AG20443 (cell line): Measurements from ENCODE around the gene GALE.
"Not testable (repeated sequence)": the region's sequence is repeated elsewhere in the genome, so short reads cannot be mapped to it uniquely, and the experiment has no call there.

Source experiments
- DNase-seq: peaks from one replicate; pipeline ENCODE4 v3.0.0; 2012; ENCODE audit warnings: low spot score, mixed read lengths

The GALE gene

GRCh38 chr1:23792151-23792945 lies 8.2 kb downstream of the GALE start:
- no peak for DNase-seq

GRCh38 chr1:23791516-23792047 lies 9.0 kb downstream of the GALE start:
- DNase-seq = peak; percentile 48

GRCh38 chr1:23790696-23791515 lies 9.6 kb downstream of the GALE start, which contains the start of gene LYPLA2:
LYPLA2 (plus strand) TSS chr1:23791145; CDS start chr1:23792683, 1,538 bp downstream.
- peak; percentile 95 for DNase-seq

GRCh38 chr1:23788695-23789094 lies 11.9 kb downstream of the GALE start:
- no peak for DNase-seq

- DNase-seq = no peak
Measured at GRCh38 chr1:23787701-23788100, 12.9 kb downstream of the GALE start.

GRCh38 chr1:23784846-23785245 lies 15.7 kb downstream of the GALE start:
- DNase-seq = no peak

- DNase-seq = not testable (repeated sequence)
Measured at GRCh38 chr1:23783141-23783540, 17.4 kb downstream of the GALE start.

- DNase-seq = peak; percentile 43
Measured at GRCh38 chr1:23779826-23780371, 20.7 kb downstream of the GALE start.

GRCh38 chr1:23777979-23778814 lies 22.4 kb downstream of the GALE start, which contains the start of gene PITHD1:
PITHD1 (plus strand) TSS chr1:23778418; CDS start chr1:23778516, 98 bp downstream.
- DNase-seq = peak; percentile 99

GRCh38 chr1:23776217-23776616 lies 24.3 kb downstream of the GALE start:
- DNase-seq = no peak

GRCh38 chr1:23774174-23774880 lies 26.2 kb downstream of the GALE start:
- no peak for DNase-seq

GRCh38 chr1:23772854-23773242 lies 27.7 kb downstream of the GALE start:
- no peak for DNase-seq

- peak; percentile 83 for DNase-seq
Measured at GRCh38 chr1:23772049-23772853, 28.3 kb downstream of the GALE start.

- no peak for DNase-seq
Measured at GRCh38 chr1:23768733-23769132, 31.8 kb downstream of the GALE start.

GRCh38 chr1:23763041-23763577 lies 37.4 kb downstream of the GALE start:
- DNase-seq = peak; percentile 24

- no peak for DNase-seq
Measured at GRCh38 chr1:23759277-23759676, 41.3 kb downstream of the GALE start.

- no peak for DNase-seq
Measured at GRCh38 chr1:23757812-23758211, 42.7 kb downstream of the GALE start.

- peak; percentile 74 for DNase-seq
Measured at GRCh38 chr1:23756676-23757075, 43.9 kb downstream of the GALE start.

GRCh38 chr1:23752909-23753308 lies 47.6 kb downstream of the GALE start:
- DNase-seq = no peak

- no peak for DNase-seq
Measured at GRCh38 chr1:23751815-23752200, 48.7 kb downstream of the GALE start.
